ENCODE data around the gene ALG3. TPM values are rescaled to one million over a fixed set of nuclear protein-coding genes. Genes with fewer than 3 reads are reported as not detected.

ALG3 gene
- total RNA-seq, 4 donors from 2014 or later = 38.9 to 79.5 (median 58.7) TPM

GRCh38 chr3:184262764-184263179, 14.0 kb upstream of the ALG3 start:
- no peaks in the 10 kb centered on the region for H3K9me3 ChIP-seq
- 21 to 27% methylated on average over 10 to 15 of the region's 15 CpGs for WGBS, 2 donors
- DNase-seq (ENCODE audit: low spot score in 2 of 2) = no peak
- peaks cover 0 to 84% of the 10 kb centered on the region in 2 donors for H3K27me3 ChIP-seq
- peaks cover 0 to 33% (median 25%) of the 10 kb centered on the region in 4 donors for H3K4me1 ChIP-seq
- H3K4me3 ChIP-seq = no peak overlapping the region
- TF ChIP-seq, protein P1, sequence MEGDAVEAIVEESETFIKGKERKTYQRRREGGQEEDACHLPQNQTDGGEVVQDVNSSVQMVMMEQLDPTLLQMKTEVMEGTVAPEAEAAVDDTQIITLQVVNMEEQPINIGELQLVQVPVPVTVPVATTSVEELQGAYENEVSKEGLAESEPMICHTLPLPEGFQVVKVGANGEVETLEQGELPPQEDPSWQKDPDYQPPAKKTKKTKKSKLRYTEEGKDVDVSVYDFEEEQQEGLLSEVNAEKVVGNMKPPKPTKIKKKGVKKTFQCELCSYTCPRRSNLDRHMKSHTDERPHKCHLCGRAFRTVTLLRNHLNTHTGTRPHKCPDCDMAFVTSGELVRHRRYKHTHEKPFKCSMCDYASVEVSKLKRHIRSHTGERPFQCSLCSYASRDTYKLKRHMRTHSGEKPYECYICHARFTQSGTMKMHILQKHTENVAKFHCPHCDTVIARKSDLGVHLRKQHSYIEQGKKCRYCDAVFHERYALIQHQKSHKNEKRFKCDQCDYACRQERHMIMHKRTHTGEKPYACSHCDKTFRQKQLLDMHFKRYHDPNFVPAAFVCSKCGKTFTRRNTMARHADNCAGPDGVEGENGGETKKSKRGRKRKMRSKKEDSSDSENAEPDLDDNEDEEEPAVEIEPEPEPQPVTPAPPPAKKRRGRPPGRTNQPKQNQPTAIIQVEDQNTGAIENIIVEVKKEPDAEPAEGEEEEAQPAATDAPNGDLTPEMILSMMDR (IDR thresholded peaks at IDR 0.05) = no peak
- TF ChIP-seq EP300 (IDR thresholded peaks at IDR 0.05) = no peak
- no peak for TF ChIP-seq POLR2A (IDR thresholded peaks at IDR 0.05)
- peaks cover 0 to 11% (median 0%) of the 10 kb centered on the region in 3 donors for H3K36me3 ChIP-seq
- no peak overlapping the region for H3K27ac ChIP-seq

- H3K27ac ChIP-seq = no peak overlapping the region
- TF ChIP-seq, protein P1 (IDR thresholded peaks at IDR 0.05) = no peak
- TF ChIP-seq EP300 (IDR thresholded peaks at IDR 0.05) (no peak), POLR2A (IDR thresholded peaks at IDR 0.05) (no peak)
- no peaks in the 10 kb centered on the region for H3K9me3 ChIP-seq
- H3K36me3 ChIP-seq = peaks cover 0 to 14% (median 0%) of the 10 kb centered on the region in 3 donors
- H3K4me1 ChIP-seq = peaks cover 0 to 33% (median 25%) of the 10 kb centered on the region in 4 donors
- H3K27me3 ChIP-seq = peaks cover 0 to 79% of the 10 kb centered on the region in 2 donors
- DNase-seq (ENCODE audit: low spot score in 2 of 2) = no peak
- H3K4me3 ChIP-seq = peak overlapping the region in 3 of 4 donors; percentile 33 to 53 (median 39)
- 3 to 4% methylated on average over 44 to 64 of the region's 66 CpGs for WGBS, 2 donors
These were observed 13.3 kb upstream of the ALG3 start for GRCh38 chr3:184261854-184262763.

DNA sequence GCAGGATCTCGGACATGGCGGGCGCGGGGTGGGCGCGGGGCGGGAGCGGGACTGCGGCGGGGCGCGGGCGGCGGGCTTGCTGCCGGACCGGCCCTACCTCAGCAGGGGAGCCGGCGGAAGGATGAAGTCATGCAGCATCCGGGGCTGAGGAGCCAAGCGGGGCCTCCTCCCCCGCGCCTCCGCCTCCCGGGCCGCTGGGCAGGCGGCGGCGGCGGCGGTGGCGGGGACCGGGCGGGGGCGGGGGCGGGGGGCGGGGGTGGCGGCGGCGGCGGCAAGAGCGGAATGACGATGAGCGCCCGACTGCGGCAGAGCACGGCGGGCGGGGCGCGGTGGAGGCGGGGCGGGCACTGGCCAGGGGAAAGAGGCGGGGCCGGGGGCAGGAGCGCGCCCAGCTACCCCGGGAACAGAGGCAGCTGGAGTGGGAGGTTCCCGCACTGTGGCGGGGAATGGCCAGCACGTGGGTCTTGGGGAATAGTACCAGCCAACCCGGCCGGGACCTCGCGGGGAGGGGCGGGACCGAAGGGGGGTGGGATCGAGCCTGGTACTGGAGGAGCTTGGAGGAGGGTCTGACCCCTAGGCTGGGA, 12.6 kb upstream of the ALG3 start, which contains the start of gene CAMK2N2:
Gene CAMK2N2 (minus strand): TSS at position 284 of the 584 bp plus-strand sequence. CDS start 268 bp downstream, at position 16.
- peak within 1 kb of the TSS; percentile 18 to 53 (median 38) for H3K4me3 ChIP-seq
- peaks cover 0 to 33% (median 25%) of the 10 kb centered on the region in 4 donors for H3K4me1 ChIP-seq
- peaks cover 0 to 14% (median 0%) of the 10 kb centered on the region in 3 donors for H3K36me3 ChIP-seq
- 0 to 3% methylated on average over 32 to 34 of the region's 67 CpGs for WGBS, 2 donors
- DNase-seq (ENCODE audit: low spot score in 2 of 2) = no peak
- H3K27ac ChIP-seq = no peak within 1 kb of the TSS
- H3K27me3 ChIP-seq = peaks cover 0 to 76% of the 10 kb centered on the region in 2 donors
- no peaks in the 10 kb centered on the region for H3K9me3 ChIP-seq
- no peak for TF ChIP-seq EP300 (IDR thresholded peaks at IDR 0.05)
- TF ChIP-seq, protein P1 (IDR thresholded peaks at IDR 0.05) = no peak
- TF ChIP-seq POLR2A (IDR thresholded peaks at IDR 0.05) = no peak

GRCh38 chr3:184260724-184261269, 12.0 kb upstream of the ALG3 start:
- Histone ChIP-seq H3K4me3 (peak overlapping the region; percentile 18 to 53 (median 32)), H3K36me3 (peaks cover 0 to 14% (median 0%) of the 10 kb centered on the region in 3 donors), H3K9me3 (no peaks in the 10 kb centered on the region), H3K4me1 (peaks cover 0 to 33% (median 25%) of the 10 kb centered on the region in 4 donors), H3K27me3 (peaks cover 0 to 70% of the 10 kb centered on the region in 2 donors), H3K27ac (no peak overlapping the region)
- no peak for DNase-seq (ENCODE audit: low spot score in 2 of 2)
- WGBS, 2 donors = 1 to 2% methylated on average over 19 to 44 of the region's 49 CpGs
- TF ChIP-seq EP300 (IDR thresholded peaks at IDR 0.05) (no peak), POLR2A (IDR thresholded peaks at IDR 0.05) (no peak)
- TF ChIP-seq, protein P1 (IDR thresholded peaks at IDR 0.05) = no peak

Data from tibial nerve (tissue), 4 donors.